COLO829 (cell line): ENCODE measurements around the gene PTGFRN.

Experiments used
- DNase-seq: peaks from one replicate; pipeline ENCODE4 v3.0.0; 2012; ENCODE audit warnings: low spot score

PTGFRN gene

DNA sequence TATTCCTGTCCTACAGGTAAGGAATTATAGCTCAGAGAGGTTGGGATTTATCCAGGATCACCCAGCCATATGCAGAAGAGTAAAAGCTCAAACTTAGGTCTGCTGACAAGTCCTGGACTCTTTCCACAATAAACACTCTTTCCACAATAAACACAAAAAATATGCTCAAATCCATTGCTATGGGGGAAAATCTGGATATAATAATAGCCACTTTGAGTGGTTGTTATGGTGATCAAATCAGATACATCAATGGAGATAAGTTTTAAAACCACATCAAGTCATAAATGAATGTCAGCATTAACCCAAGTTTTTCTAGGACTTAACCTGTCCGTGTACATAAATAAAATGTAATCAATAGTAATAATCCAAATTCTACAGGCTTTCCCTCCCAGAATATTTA lies 128.1 kb downstream of the PTGFRN start:
- no peak for DNase-seq

DNA sequence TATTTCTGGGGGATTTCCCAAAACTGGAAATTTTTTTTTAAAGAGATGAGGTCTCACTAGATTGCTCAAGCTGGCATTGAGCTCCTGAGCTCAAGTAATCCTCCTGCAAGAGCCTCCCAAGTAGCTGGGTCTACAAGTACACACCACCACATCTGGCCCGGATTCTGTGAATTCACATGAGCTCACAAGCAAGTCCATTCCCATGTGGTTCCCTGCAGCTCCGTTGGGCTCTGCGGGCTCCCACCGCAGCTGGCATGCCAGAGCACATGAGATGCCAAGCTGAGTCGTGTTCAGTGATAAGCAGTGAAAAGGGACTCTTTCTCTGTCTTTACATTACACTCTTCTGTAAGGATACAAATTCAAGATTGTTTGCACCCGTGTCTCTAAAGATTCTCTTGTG lies 128.5 kb downstream of the PTGFRN start:
- DNase-seq: no peak
